ENCODE results near the gene TMEM154.

DNA sequence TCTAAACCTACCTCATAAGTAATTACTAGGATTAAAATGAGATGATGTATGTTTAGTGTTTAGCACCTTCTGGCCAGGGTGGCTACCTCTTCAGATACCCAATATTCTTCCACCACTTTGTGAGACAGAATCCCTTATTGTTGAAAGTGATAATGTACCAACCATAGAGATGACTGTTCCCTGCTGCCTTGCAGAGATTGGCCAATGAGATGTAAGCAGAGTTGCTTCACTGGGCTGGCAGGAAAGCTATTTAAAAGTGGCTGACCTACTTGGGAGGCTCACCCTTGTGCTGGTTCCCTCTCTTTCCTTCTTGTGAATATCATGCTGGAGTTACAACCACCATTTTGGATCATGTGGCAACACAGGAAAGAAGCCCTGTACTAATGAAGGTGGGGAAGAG, 58.9 kb downstream of the TMEM154 start:
- TF ChIP-seq, protein P1, sequence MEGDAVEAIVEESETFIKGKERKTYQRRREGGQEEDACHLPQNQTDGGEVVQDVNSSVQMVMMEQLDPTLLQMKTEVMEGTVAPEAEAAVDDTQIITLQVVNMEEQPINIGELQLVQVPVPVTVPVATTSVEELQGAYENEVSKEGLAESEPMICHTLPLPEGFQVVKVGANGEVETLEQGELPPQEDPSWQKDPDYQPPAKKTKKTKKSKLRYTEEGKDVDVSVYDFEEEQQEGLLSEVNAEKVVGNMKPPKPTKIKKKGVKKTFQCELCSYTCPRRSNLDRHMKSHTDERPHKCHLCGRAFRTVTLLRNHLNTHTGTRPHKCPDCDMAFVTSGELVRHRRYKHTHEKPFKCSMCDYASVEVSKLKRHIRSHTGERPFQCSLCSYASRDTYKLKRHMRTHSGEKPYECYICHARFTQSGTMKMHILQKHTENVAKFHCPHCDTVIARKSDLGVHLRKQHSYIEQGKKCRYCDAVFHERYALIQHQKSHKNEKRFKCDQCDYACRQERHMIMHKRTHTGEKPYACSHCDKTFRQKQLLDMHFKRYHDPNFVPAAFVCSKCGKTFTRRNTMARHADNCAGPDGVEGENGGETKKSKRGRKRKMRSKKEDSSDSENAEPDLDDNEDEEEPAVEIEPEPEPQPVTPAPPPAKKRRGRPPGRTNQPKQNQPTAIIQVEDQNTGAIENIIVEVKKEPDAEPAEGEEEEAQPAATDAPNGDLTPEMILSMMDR (optimal IDR thresholded peaks at IDR 0.05 in 1 of 3, IDR thresholded peaks at IDR 0.05 in 1 of 3, conservative IDR thresholded peaks at IDR 0.05 in 1 of 3; ENCODE audit: extremely low read depth in 1 of 3, insufficient read depth in 2 of 3, low read length in 3 of 3): no peak
- TF ChIP-seq EZH2 (IDR thresholded peaks at IDR 0.05; ENCODE audit: low read length): no peak
